Sigmoid colon (tissue), 7 donors: Measurements from ENCODE around the gene ARL4A. TPM values are rescaled to one million over a fixed set of nuclear protein-coding genes. Genes with fewer than 3 reads are reported as not detected.

Experiments
- DNase-seq: peaks from one replicate; pipeline ENCODE4 v3.0.0-alpha.2; 2019
- H3K27ac ChIP-seq, 4 donors: fragments of 200-600 bp; sonication (generic); one replicate each; pipeline ENCODE4 v1.5.1; 2016 to 2019; ENCODE audit warnings: mild to moderate bottlenecking in 1 of 4
- H3K27me3 ChIP-seq, 3 donors: fragments of 200-600 bp; sonication (generic); one replicate each; pipeline ENCODE4 v1.5.1; 2019; ENCODE audit warnings: mild to moderate bottlenecking in 1 of 3
- H3K36me3 ChIP-seq, 4 donors: fragments of 200-600 bp; sonication (generic); one replicate each; pipeline ENCODE4 v1.5.1; 2016 to 2019
- H3K4me1 ChIP-seq, 4 donors: fragments of 200-600 bp; sonication (generic); one replicate each; pipeline ENCODE4 v1.5.1; 2017 to 2019
- H3K4me3 ChIP-seq, 4 donors: fragments of 200-600 bp; sonication (generic); one replicate each; pipeline ENCODE4 v1.5.1; 2017 to 2019; ENCODE audit warnings: mild to moderate bottlenecking in 2 of 4, moderate library complexity in 1 of 4
- H3K9me3 ChIP-seq, 4 donors: fragments of 200-600 bp in 3 of 4; sonication (generic) in 3 of 4; one replicate each; pipeline versions ENCODE4 v1.5.1 to v1.6.1; 2013 to 2019
- EP300 ChIP-seq, 4 donors: sonication (generic); formaldehyde crosslinking; IDR thresholded peaks; one replicate each; pipeline ENCODE4 v1.6.1; 2017; ENCODE audit warnings: antibody characterized with exemption in 4 of 4
- POLR2A ChIP-seq, 2 donors: fragments of 450-650 bp; IDR thresholded peaks; one replicate each; pipeline ENCODE4 v1.6.1; 2016; ENCODE audit warnings: antibody characterized with exemption in 2 of 2, mild to moderate bottlenecking in 2 of 2, moderate library complexity in 2 of 2
- POLR2AphosphoS5 ChIP-seq, 4 donors: sonication (generic); formaldehyde crosslinking; IDR thresholded peaks; one replicate each; pipeline ENCODE4 v1.6.1; 2017; ENCODE audit warnings: antibody characterized with exemption in 4 of 4
- WGBS, 2 donors: extraction: QIAGEN DNeasy Blood & Tissue Kit; methylation state at CpG; one replicate each; pipeline ENCODE4 v1.1.7; 2013; 5-methylcytosine and 5-hydroxymethylcytosine counted together
- intact Hi-C: fragments of 100-400 bp; cut with DNase I; formaldehyde crosslinking; loops from one replicate; pipeline ENCODE4 v1.15.1; 2023
- polyA plus RNA-seq, 3 donors: library from polyadenylated mRNA; stranded (reverse); fragments of 200-250 nt; gene quantifications; one replicate each; pipeline ENCODE4 v1.2.3, GENCODE V29; 2013
- total RNA-seq, 4 donors: library from RNA; depleted of rRNA; stranded (reverse); fragments of >200 nt; gene quantifications; one replicate each; pipeline ENCODE4 v1.1.0, GENCODE V29; 2016
- TF ChIP-seq, protein P1 (sequence below), 4 experiments: fragments of 450-650 bp in 3 of 4; fragments of 200-600 bp in 1 of 4; IDR thresholded peaks; one replicate each; pipeline ENCODE4 v1.5.1; 2016 to 2019; ENCODE audit warnings: antibody characterized with exemption in 4 of 4, mild to moderate bottlenecking in 3 of 4, moderate library complexity in 2 of 4
- donor health status: healthy with polysubstance abuse.
- donor health status: Bipolar disorder and iron deficiency.
- donor health status: healthy.

Gene ARL4A
- total and polyA plus RNA-seq, 7 donors: 33.2 to 124 (median 42.8) TPM

DNA sequence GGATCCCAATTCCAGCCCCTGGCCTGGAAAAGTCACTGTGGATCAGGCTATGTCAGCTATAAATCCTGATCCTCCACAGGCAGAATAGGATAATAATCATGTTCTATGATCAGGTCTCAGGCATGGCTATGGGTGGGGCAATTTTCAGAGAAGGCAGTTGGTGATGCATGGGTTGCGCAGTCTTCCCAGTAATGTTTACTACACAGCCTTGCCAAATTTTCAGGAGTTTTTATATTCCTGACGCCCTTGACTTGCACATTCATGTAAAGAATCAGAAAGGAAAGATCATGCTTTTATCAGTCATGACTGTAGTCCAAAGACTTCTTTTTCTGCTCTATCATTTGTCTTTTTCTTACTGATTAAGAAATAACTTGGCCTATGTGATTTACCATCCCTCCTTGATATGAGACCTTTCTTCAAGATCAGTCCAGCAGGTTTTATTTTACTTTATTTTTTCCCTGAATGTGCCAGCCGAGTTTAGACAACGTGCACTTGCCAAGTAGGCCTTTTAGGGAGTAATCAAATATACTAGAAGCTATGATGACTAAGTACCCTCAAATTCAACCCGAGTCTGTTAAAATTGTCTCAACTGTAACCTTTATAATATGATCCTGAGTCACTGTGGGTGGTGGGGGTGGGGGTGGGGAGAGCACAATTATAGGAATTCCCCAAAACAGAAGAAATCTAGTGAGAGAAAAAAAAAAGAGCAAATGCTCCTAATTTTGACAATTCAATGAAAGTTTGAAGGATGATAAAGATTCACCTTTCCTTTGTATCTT lies 31.9 kb downstream of the ARL4A start:
- H3K4me1 ChIP-seq: peaks cover 0 to 16% (median 11%) of the 10 kb centered on the region in 4 donors
- H3K27ac ChIP-seq: peak overlapping the region; percentile 45 to 75 (median 56)
- DNase-seq: no peak
- no peak for TF ChIP-seq POLR2A (IDR thresholded peaks at IDR 0.05)
- TF ChIP-seq, protein P1, sequence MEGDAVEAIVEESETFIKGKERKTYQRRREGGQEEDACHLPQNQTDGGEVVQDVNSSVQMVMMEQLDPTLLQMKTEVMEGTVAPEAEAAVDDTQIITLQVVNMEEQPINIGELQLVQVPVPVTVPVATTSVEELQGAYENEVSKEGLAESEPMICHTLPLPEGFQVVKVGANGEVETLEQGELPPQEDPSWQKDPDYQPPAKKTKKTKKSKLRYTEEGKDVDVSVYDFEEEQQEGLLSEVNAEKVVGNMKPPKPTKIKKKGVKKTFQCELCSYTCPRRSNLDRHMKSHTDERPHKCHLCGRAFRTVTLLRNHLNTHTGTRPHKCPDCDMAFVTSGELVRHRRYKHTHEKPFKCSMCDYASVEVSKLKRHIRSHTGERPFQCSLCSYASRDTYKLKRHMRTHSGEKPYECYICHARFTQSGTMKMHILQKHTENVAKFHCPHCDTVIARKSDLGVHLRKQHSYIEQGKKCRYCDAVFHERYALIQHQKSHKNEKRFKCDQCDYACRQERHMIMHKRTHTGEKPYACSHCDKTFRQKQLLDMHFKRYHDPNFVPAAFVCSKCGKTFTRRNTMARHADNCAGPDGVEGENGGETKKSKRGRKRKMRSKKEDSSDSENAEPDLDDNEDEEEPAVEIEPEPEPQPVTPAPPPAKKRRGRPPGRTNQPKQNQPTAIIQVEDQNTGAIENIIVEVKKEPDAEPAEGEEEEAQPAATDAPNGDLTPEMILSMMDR (IDR thresholded peaks at IDR 0.05): no peak
- intact Hi-C loops: no loop called here
- no peaks in the 10 kb centered on the region for H3K36me3 ChIP-seq
- no peaks in the 10 kb centered on the region for H3K9me3 ChIP-seq
- WGBS, 2 donors: 54 to 61% methylated on average over 5 of the region's 5 CpGs
- no peaks in the 10 kb centered on the region for H3K27me3 ChIP-seq
- no peak overlapping the region for H3K4me3 ChIP-seq

DNA sequence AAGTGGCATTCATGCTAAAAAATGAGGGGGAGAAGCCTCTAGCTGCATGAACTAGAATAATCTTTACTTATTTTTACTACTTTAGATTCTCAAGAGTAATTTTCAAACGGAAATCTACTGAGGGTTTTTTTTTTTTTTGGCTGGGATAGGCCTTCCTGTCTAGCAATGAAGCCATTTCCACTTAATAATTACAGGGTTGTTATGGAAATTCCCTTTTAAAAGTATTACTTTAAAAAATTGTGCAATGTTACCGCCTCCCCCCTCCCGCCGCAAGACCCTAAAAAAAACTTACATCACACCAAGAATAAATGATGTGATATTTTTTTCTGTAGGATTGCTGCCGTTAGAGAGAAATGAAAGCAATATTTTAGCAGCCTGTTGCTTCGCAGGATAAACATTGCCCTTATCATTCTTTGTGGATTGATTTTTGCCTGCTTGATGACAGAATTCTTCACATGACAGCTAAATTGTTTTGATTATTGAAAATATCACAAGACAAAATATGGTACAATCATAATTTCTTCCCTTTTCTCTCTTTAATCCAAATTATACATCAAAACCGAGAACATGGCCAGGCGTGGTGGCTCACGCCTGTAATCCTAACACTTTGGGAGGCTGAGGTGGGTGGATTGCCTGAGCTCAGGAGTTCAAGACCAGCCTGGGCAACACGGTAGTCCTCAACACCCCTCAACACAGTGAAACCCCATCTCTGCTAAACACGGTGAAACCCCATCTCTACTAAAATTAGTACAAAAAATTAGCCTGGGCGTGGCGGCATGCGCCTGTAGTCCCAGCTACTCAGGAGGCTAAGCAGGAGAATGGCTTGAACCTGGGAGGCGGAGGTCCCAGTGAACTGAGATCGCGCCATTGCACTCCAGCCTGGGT lies 32.8 kb downstream of the ARL4A start:
- Histone ChIP-seq H3K9me3 (no peaks in the 10 kb centered on the region), H3K27me3 (no peaks in the 10 kb centered on the region), H3K27ac (peak overlapping the region; percentile 45 to 75 (median 56)), H3K4me1 (peaks cover 0 to 16% (median 11%) of the 10 kb centered on the region in 4 donors), H3K4me3 (no peak overlapping the region), H3K36me3 (no peaks in the 10 kb centered on the region)
- WGBS, 2 donors: 89 to 90% methylated on average over 17 of the region's 17 CpGs
- intact Hi-C loops: no loop called here
- DNase-seq: no peak
- TF ChIP-seq POLR2A (IDR thresholded peaks at IDR 0.05) (no peak), POLR2AphosphoS5 (IDR thresholded peaks at IDR 0.05) (peak in 1 of 4 donors; percentile 13)
- TF ChIP-seq, protein P1 (IDR thresholded peaks at IDR 0.05): no peak

DNA sequence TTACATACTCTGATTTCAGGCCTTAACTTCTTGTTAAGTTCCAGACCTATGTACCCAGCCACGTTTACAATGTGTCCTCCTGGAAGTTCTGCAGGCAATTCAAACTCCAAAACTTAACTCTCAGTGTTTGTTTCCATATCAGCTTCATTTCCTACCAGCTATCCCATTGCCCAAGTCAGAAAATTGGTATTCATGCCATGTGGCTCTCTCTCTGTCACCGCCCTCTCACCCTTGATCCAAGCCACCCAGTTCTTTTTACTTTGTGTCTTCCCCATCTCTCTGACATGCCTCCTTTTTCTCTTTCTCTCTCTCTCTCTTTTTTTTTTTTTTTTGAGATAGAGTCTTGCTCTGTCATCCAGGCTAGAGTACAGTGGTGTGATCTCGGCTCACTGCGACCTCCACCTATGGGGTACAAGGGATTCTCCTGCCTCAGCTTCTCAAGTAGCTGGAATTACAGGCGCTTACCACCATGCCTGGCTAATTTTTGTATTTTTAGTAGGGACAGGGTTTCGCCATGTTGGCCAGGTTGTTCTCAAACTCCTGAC lies 33.9 kb downstream of the ARL4A start:
- H3K9me3 ChIP-seq: no peaks in the 10 kb centered on the region
- intact Hi-C loops: no loop called here
- H3K36me3 ChIP-seq: no peaks in the 10 kb centered on the region
- no peak overlapping the region for H3K27ac ChIP-seq
- WGBS, 2 donors: 88 to 92% methylated on average over 6 of the region's 6 CpGs
- peaks cover 0 to 16% (median 11%) of the 10 kb centered on the region in 4 donors for H3K4me1 ChIP-seq
- H3K4me3 ChIP-seq: no peak overlapping the region
- TF ChIP-seq, protein P1 (IDR thresholded peaks at IDR 0.05): no peak
- TF ChIP-seq POLR2AphosphoS5 (IDR thresholded peaks at IDR 0.05) (no peak), EP300 (IDR thresholded peaks at IDR 0.05) (no peak), POLR2A (IDR thresholded peaks at IDR 0.05) (no peak)
- DNase-seq: no peak
- H3K27me3 ChIP-seq: no peaks in the 10 kb centered on the region

DNA sequence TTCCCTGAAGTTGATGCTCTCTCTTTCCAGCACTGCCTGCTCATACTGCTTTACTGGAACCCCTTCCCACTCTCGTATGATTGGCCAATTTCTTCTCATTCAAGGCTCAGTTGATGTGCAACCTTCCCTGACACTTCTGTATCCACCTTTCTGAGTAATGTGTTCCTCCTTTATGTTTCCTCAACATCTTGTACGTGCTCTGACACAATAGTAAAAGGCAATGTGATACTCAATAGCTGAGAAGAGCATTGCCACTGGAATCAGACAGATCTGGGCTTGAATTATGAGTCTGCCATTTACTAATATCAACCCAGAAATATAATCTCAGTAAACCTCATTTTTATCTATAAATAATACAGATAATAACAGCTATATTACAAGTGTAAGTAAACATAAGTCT lies 34.7 kb downstream of the ARL4A start:
- Histone ChIP-seq H3K9me3 (no peaks in the 10 kb centered on the region), H3K4me3 (no peak overlapping the region), H3K4me1 (peaks cover 0 to 16% (median 11%) of the 10 kb centered on the region in 4 donors), H3K27ac (no peak overlapping the region), H3K36me3 (no peaks in the 10 kb centered on the region), H3K27me3 (no peaks in the 10 kb centered on the region)
- no peak for DNase-seq
- intact Hi-C loops: no loop called here
- WGBS, 2 donors: 84 to 87% methylated on average over 2 of the region's 2 CpGs
- TF ChIP-seq EP300 (IDR thresholded peaks at IDR 0.05) (no peak), POLR2A (IDR thresholded peaks at IDR 0.05) (no peak), POLR2AphosphoS5 (IDR thresholded peaks at IDR 0.05) (no peak)
- TF ChIP-seq, protein P1 (IDR thresholded peaks at IDR 0.05): no peak
